ENCODE results near the gene IL17RD.

IL17RD gene

GRCh38 chr3:57158813-57159738 lies 6.1 kb downstream of the IL17RD start:
- no peak for DNase-seq (ENCODE audit: low read depth)

GRCh38 chr3:57158325-57158724 lies 6.8 kb downstream of the IL17RD start:
- no peak for DNase-seq (ENCODE audit: low read depth)

GRCh38 chr3:57157545-57157944 lies 7.6 kb downstream of the IL17RD start:
- no peak for DNase-seq (ENCODE audit: low read depth)

GRCh38 chr3:57155310-57155643 lies 9.9 kb downstream of the IL17RD start:
- DNase-seq (ENCODE audit: low read depth): no peak

GRCh38 chr3:57154470-57155309 lies 10.5 kb downstream of the IL17RD start:
- no peak for DNase-seq (ENCODE audit: low read depth)

- no peak for DNase-seq (ENCODE audit: low read depth)
Measured at GRCh38 chr3:57152151-57153143, 12.7 kb downstream of the IL17RD start.

- no peak for DNase-seq (ENCODE audit: low read depth)
Measured at GRCh38 chr3:57151749-57152148, 13.4 kb downstream of the IL17RD start.

GRCh38 chr3:57151021-57151449 lies 14.1 kb downstream of the IL17RD start:
- DNase-seq (ENCODE audit: low read depth): peak; percentile 43

GRCh38 chr3:57150113-57150581 lies 15.0 kb downstream of the IL17RD start:
- DNase-seq (ENCODE audit: low read depth): no peak

GRCh38 chr3:57147071-57147470 lies 18.1 kb downstream of the IL17RD start:
- no peak for DNase-seq (ENCODE audit: low read depth)

GRCh38 chr3:57145852-57146251 lies 19.3 kb downstream of the IL17RD start:
- DNase-seq (ENCODE audit: low read depth): no peak

- no peak for DNase-seq (ENCODE audit: low read depth)
Measured at GRCh38 chr3:57144952-57145351, 20.2 kb downstream of the IL17RD start.

GRCh38 chr3:57143886-57144459 lies 21.2 kb downstream of the IL17RD start:
- no peak for DNase-seq (ENCODE audit: low read depth)

- DNase-seq (ENCODE audit: low read depth): no peak
Measured at GRCh38 chr3:57142411-57142723, 22.8 kb downstream of the IL17RD start.

GRCh38 chr3:57141719-57142410 lies 23.3 kb downstream of the IL17RD start:
- no peak for DNase-seq (ENCODE audit: low read depth)

GRCh38 chr3:57140894-57141293 lies 24.3 kb downstream of the IL17RD start:
- no peak for DNase-seq (ENCODE audit: low read depth)

- no peak for DNase-seq (ENCODE audit: low read depth)
Measured at GRCh38 chr3:57135964-57136719, 29.0 kb downstream of the IL17RD start.

GRCh38 chr3:57133157-57133556 lies 32.0 kb downstream of the IL17RD start:
- DNase-seq (ENCODE audit: low read depth): no peak

GRCh38 chr3:57132674-57133073 lies 32.5 kb downstream of the IL17RD start:
- no peak for DNase-seq (ENCODE audit: low read depth)

- no peak for DNase-seq (ENCODE audit: low read depth)
Measured at GRCh38 chr3:57131210-57131588, 34.0 kb downstream of the IL17RD start.

All from non-pigmented ciliary epithelial cell (primary cell).